ENCODE results near the gene LRRC34. TPM values are rescaled to one million over a fixed set of nuclear protein-coding genes. Genes with fewer than 3 reads are reported as not detected.
A peak's percentile ranks its signal among the peaks of the same experiment; 100 is the strongest.

LRRC34 gene
- total RNA-seq, 2 donors from 2014 or later = 4.5 to 5.1 TPM

GRCh38 chr3:169787120-169787519 lies 25.6 kb downstream of the LRRC34 start:
- Histone ChIP-seq H3K4me3 (no peak overlapping the region), H3K4me1 (ENCODE audit: control insufficient read depth in 1 of 2, low read depth in 2 of 2) (no peaks in the 10 kb centered on the region), H3K36me3 (peaks cover 30% of the 10 kb centered on the region), H3K27ac (no peak overlapping the region), H3K27me3 (replicated peaks; ENCODE audit: insufficient read depth) (no peaks in the 10 kb centered on the region), H3K9me3 (no peaks in the 10 kb centered on the region)
- DNase-seq (ENCODE audit: low spot score) (no peak), ATAC-seq (ENCODE audit: insufficient number of reproducible peaks, low FRiP score, low read depth) (no peak)
- TF ChIP-seq CTCF (IDR thresholded peaks at IDR 0.05) = no peak

- Histone ChIP-seq H3K27ac (no peak overlapping the region), H3K9me3 (no peaks in the 10 kb centered on the region), H3K36me3 (peaks cover 63% of the 10 kb centered on the region), H3K27me3 (replicated peaks; ENCODE audit: insufficient read depth) (no peaks in the 10 kb centered on the region), H3K4me3 (no peak overlapping the region), H3K4me1 (ENCODE audit: control insufficient read depth in 1 of 2, low read depth in 2 of 2) (no peaks in the 10 kb centered on the region)
- ATAC-seq (ENCODE audit: insufficient number of reproducible peaks, low FRiP score, low read depth) (no peak), DNase-seq (ENCODE audit: low spot score) (no peak)
- no peak for TF ChIP-seq CTCF (IDR thresholded peaks at IDR 0.05)
Measured at GRCh38 chr3:169781209-169781855, 31.4 kb downstream of the LRRC34 start.

DNA sequence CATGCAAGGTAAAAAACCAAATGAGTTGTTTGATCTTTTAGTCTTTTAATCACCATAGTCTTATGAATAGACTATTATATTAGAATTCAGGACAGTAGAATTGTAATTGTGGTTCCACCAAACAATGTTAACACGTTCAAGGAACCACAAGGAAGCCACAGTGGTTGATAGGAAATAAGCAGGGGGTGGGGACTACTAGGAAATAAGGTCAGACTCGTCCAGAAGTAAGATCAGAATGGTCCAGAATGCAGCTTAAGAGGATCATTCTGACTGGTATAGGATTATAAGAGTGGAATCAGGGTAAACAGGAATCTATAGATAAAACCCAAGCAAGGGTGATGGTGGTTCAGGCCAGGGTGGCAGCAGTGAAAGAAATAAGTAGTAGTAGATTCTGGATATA lies 32.0 kb downstream of the LRRC34 start:
- ATAC-seq (ENCODE audit: insufficient number of reproducible peaks, low FRiP score, low read depth) = no peak
- Histone ChIP-seq H3K27ac (no peak overlapping the region), H3K27me3 (replicated peaks; ENCODE audit: insufficient read depth) (no peaks in the 10 kb centered on the region), H3K36me3 (peaks cover 62% of the 10 kb centered on the region), H3K4me1 (ENCODE audit: control insufficient read depth in 1 of 2, low read depth in 2 of 2) (peaks cover under 1 to 4% of the 10 kb centered on the region in 2 donors), H3K9me3 (no peaks in the 10 kb centered on the region), H3K4me3 (no peak overlapping the region)
- DNase-seq (ENCODE audit: low spot score) = no peak
- TF ChIP-seq CTCF (IDR thresholded peaks at IDR 0.05) = no peak

- Histone ChIP-seq H3K4me3 (no peak overlapping the region), H3K9me3 (no peaks in the 10 kb centered on the region), H3K4me1 (ENCODE audit: control insufficient read depth in 1 of 2, low read depth in 2 of 2) (peaks cover 20 to 24% of the 10 kb centered on the region in 2 donors), H3K36me3 (peaks cover 50% of the 10 kb centered on the region), H3K27ac (no peak overlapping the region), H3K27me3 (replicated peaks; ENCODE audit: insufficient read depth) (no peaks in the 10 kb centered on the region)
- no peak for ATAC-seq (ENCODE audit: insufficient number of reproducible peaks, low FRiP score, low read depth)
- DNase-seq (ENCODE audit: low spot score) = no peak
- TF ChIP-seq CTCF (IDR thresholded peaks at IDR 0.05) = no peak
Measured at GRCh38 chr3:169777822-169778221, 34.9 kb downstream of the LRRC34 start.

DNA sequence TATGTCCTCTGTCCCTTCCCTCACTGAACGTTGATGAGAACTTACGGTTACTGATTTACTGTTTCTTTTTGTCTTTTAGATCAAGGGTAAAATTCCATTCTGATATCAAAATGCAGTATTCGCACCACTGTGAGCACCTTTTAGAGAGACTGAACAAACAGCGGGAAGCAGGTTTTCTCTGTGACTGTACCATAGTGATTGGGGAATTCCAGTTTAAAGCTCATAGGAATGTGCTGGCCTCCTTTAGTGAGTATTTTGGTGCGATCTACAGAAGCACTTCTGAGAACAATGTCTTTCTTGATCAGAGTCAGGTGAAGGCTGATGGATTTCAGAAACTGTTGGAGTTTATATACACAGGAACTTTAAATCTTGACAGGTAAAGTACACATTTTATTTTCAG lies 38.5 kb downstream of the LRRC34 start:
- Histone ChIP-seq H3K27ac (no peak overlapping the region), H3K4me3 (peak overlapping the region; percentile 89), H3K36me3 (peaks cover 21% of the 10 kb centered on the region), H3K27me3 (replicated peaks; ENCODE audit: insufficient read depth) (no peaks in the 10 kb centered on the region), H3K9me3 (no peaks in the 10 kb centered on the region), H3K4me1 (ENCODE audit: control insufficient read depth in 1 of 2, low read depth in 2 of 2) (peaks cover 20 to 24% of the 10 kb centered on the region in 2 donors)
- DNase-seq (ENCODE audit: low spot score) (no peak), ATAC-seq (ENCODE audit: insufficient number of reproducible peaks, low FRiP score, low read depth) (no peak)
- TF ChIP-seq CTCF (IDR thresholded peaks at IDR 0.05) = no peak

Measured in thoracic aorta (tissue), 2 donors.